H9 (cell line): ENCODE results near the gene GNGT2. TPM values are rescaled to one million over a fixed set of nuclear protein-coding genes. Genes with fewer than 3 reads are reported as not detected.

Source experiments
- DNase-seq: peaks from one replicate; pipeline ENCODE4 v3.0.0-alpha.2; 2017
- H2AFZ ChIP-seq: one replicate; pipeline ENCODE4 v1.6.1; 2013; ENCODE audit warnings: mild to moderate bottlenecking, low read length, control low read depth, moderate library complexity
- H2AK5ac ChIP-seq: 2 replicates; pipeline ENCODE4 v1.6.1; 2013; ENCODE audit warnings: low read length, control low read depth, mixed read lengths; ENCODE audit not compliant: insufficient read length
- H2BK120ac ChIP-seq: one replicate; pipeline ENCODE4 v1.6.1; 2013; ENCODE audit warnings: low read depth, mild to moderate bottlenecking, low read length, control low read depth, inconsistent platforms; ENCODE audit not compliant: poor library complexity, severe bottlenecking
- H2BK12ac ChIP-seq: 2 replicates; pipeline ENCODE4 v1.6.1; 2013; ENCODE audit warnings: low read length, control low read depth, mixed read lengths, low read depth; ENCODE audit not compliant: insufficient read length
- H2BK15ac ChIP-seq: 2 replicates; pipeline ENCODE4 v1.6.1; 2013; ENCODE audit warnings: low read depth, low read length, control low read depth
- H2BK20ac ChIP-seq: one replicate; pipeline ENCODE4 v1.6.1; 2013; ENCODE audit warnings: low read depth, mild to moderate bottlenecking, low read length, control low read depth, inconsistent platforms; ENCODE audit not compliant: poor library complexity, severe bottlenecking
- H2BK5ac ChIP-seq: 2 replicates; pipeline ENCODE4 v1.6.1; 2013; ENCODE audit warnings: low read length, control low read depth, mixed read lengths; ENCODE audit not compliant: insufficient read length
- H3K14ac ChIP-seq: 2 replicates; pipeline ENCODE4 v1.6.1; 2013; ENCODE audit warnings: low read length, control low read depth; ENCODE audit not compliant: insufficient read depth
- H3K18ac ChIP-seq: 2 replicates; pipeline ENCODE4 v1.6.1; 2013; ENCODE audit warnings: low read depth, mild to moderate bottlenecking, mixed read lengths, low read length, control low read depth; ENCODE audit not compliant: insufficient read length
- H3K23ac ChIP-seq: 2 replicates; pipeline ENCODE4 v1.6.1; 2013; ENCODE audit warnings: low read length, control low read depth, mixed read lengths, low read depth; ENCODE audit not compliant: insufficient read length
- H3K23me2 ChIP-seq: 2 replicates; pipeline ENCODE4 v1.6.1; 2013; ENCODE audit warnings: low read depth, mild to moderate bottlenecking, mixed read lengths, low read length, control low read depth; ENCODE audit not compliant: insufficient read length, poor library complexity, severe bottlenecking
- H3K27ac ChIP-seq: 2 replicates; pipeline ENCODE4 v1.5.1; 2013; ENCODE audit warnings: low read length, control low read depth, mixed read lengths, low read depth; ENCODE audit not compliant: insufficient read length
- H3K27me3 ChIP-seq: 2 replicates; pipeline ENCODE4 v1.6.1; 2013; ENCODE audit warnings: low read length, control low read depth, inconsistent platforms; ENCODE audit not compliant: insufficient read depth
- H3K4ac ChIP-seq: 2 replicates; pipeline ENCODE4 v1.6.1; 2013; ENCODE audit warnings: low read depth, mild to moderate bottlenecking, control low read depth, inconsistent platforms, low read length, moderate library complexity
- H3K4me1 ChIP-seq: 2 replicates; pipeline ENCODE4 v1.6.1; 2013; ENCODE audit warnings: low read length, control low read depth, inconsistent platforms; ENCODE audit not compliant: insufficient read depth
- H3K4me2 ChIP-seq: 2 replicates; pipeline ENCODE4 v1.6.1; 2013; ENCODE audit warnings: low read length, control low read depth, mixed read lengths; ENCODE audit not compliant: insufficient read length, insufficient read depth
- H3K56ac ChIP-seq: 2 replicates; pipeline ENCODE4 v1.6.1; 2013; ENCODE audit warnings: low read depth, mild to moderate bottlenecking, mixed read lengths, low read length, control low read depth; ENCODE audit not compliant: insufficient read length
- H3K79me1 ChIP-seq: 2 replicates; pipeline ENCODE4 v1.6.1; 2013; ENCODE audit warnings: low read depth, mild to moderate bottlenecking, moderate library complexity, low read length, control low read depth, inconsistent platforms; ENCODE audit not compliant: insufficient read depth, poor library complexity, severe bottlenecking
- H3K79me2 ChIP-seq: 2 replicates; pipeline ENCODE4 v1.6.1; 2013; ENCODE audit warnings: low read length, control low read depth, inconsistent platforms; ENCODE audit not compliant: insufficient read depth
- H3K9ac ChIP-seq: 2 replicates; pipeline ENCODE4 v1.6.1; 2013; ENCODE audit warnings: low read length, control low read depth, mixed read lengths; ENCODE audit not compliant: insufficient read length; ENCODE audit errors: extremely low read depth
- H3K9me3 ChIP-seq: one replicate; pipeline ENCODE4 v1.6.1; 2013; ENCODE audit warnings: low read depth, low read length, inconsistent platforms; ENCODE audit not compliant: control insufficient read depth
- H3T11ph ChIP-seq: one replicate; pipeline ENCODE4 v1.6.1; 2013; ENCODE audit warnings: mild to moderate bottlenecking, low read length, control low read depth, inconsistent platforms
- H4K20me1 ChIP-seq: one replicate; pipeline ENCODE4 v1.6.1; 2013; ENCODE audit not compliant: control insufficient read depth, insufficient read length, insufficient read depth
- H4K5ac ChIP-seq: 2 replicates; pipeline ENCODE4 v1.6.1; 2013; ENCODE audit warnings: low read depth, mild to moderate bottlenecking, mixed read lengths, low read length, control low read depth; ENCODE audit not compliant: insufficient read length
- H4K8ac ChIP-seq: replicated peaks from 2 replicates; pipeline ENCODE4 v1.6.1; 2013; ENCODE audit warnings: low read length, control low read depth, mixed read lengths, low read depth; ENCODE audit not compliant: insufficient read length
- H4K91ac ChIP-seq: 2 replicates; pipeline ENCODE4 v1.6.1; 2013; ENCODE audit warnings: low read depth, mild to moderate bottlenecking, moderate library complexity, mixed read lengths, low read length, control low read depth; ENCODE audit not compliant: insufficient read length
- H3K27ac Mint-ChIP-seq, 3 experiments: 2 replicates in 2 of 3; 3 replicates in 1 of 3; pipeline ENCODE4 v1.8.0; 2020 to 2021; ENCODE audit warnings: mixed read lengths in 3 of 3, mild to moderate bottlenecking in 1 of 3, moderate library complexity in 1 of 3
- H3K27me3 Mint-ChIP-seq: 2 replicates; pipeline ENCODE4 v1.8.0; 2021; ENCODE audit warnings: low read depth, mild to moderate bottlenecking, moderate library complexity, mixed read lengths
- H3K36me3 Mint-ChIP-seq, 3 experiments: 2 replicates in 2 of 3; 3 replicates in 1 of 3; pipeline ENCODE4 v1.8.0; 2020 to 2021; ENCODE audit warnings: low read depth in 3 of 3, mixed read lengths in 3 of 3; ENCODE audit not compliant: insufficient read depth in 1 of 3
- H3K4me1 Mint-ChIP-seq, 2 experiments: 2 replicates each; pipeline ENCODE4 v1.8.0; 2020; ENCODE audit warnings: mixed read lengths in 2 of 2
- H3K4me3 Mint-ChIP-seq, 2 experiments: 2 replicates in 1 of 2; 3 replicates in 1 of 2; pipeline ENCODE4 v1.8.0; 2020 to 2021; ENCODE audit warnings: mild to moderate bottlenecking in 2 of 2, mixed read lengths in 2 of 2, moderate library complexity in 1 of 2
- H3K9me3 Mint-ChIP-seq, 2 experiments: 2 replicates in 1 of 2; 3 replicates in 1 of 2; pipeline ENCODE4 v1.8.0; 2020; ENCODE audit warnings: mild to moderate bottlenecking in 2 of 2, mixed read lengths in 2 of 2, moderate library complexity in 1 of 2
- CTCF ChIP-seq: fragments of 200-600 bp; sonication (generic); conservative IDR thresholded peaks from 3 replicates; pipeline ENCODE4 v1.8.0; 2021; ENCODE audit warnings: antibody characterized with exemption, mild to moderate bottlenecking
- WGBS: extraction: QIAGEN DNeasy Blood & Tissue Kit; methylation state at CpG from one replicate; pipeline ENCODE4 v1.1.7; 2013; ENCODE audit warnings: missing lambda C conversion rate, low lambda C conversion rate, mixed read lengths; ENCODE audit not compliant: insufficient read length; ENCODE audit errors: extremely low coverage; 5-methylcytosine and 5-hydroxymethylcytosine counted together
- total RNA-seq: library from RNA; stranded (reverse); gene quantifications from 2 replicates; pipeline ENCODE4 v1.2.1, GENCODE V29; 2021

GNGT2 gene
- total RNA-seq, 1 experiment from 2014 or later, result 0.42 TPM

GRCh38 chr17:49255125-49255524 lies 44.8 kb upstream of the GNGT2 start:
- Histone ChIP-seq H3K4ac (no peak overlapping the region), H4K8ac (no peak overlapping the region), H4K5ac (no peak overlapping the region), H4K20me1 (no peaks in the 10 kb centered on the region), H3K18ac (no peak overlapping the region), H3K9ac (no peak overlapping the region), H3K23me2 (no peaks in the 10 kb centered on the region), H2AK5ac (no peak overlapping the region), H3K79me1 (no peaks in the 10 kb centered on the region), H2BK5ac (no peak overlapping the region), H3T11ph (no peak overlapping the region), H3K9me3 (no peaks in the 10 kb centered on the region), H3K23ac (no peak overlapping the region), H3K4me2 (no peak overlapping the region), H4K91ac (no peak overlapping the region), H3K56ac (no peak overlapping the region), H3K14ac (no peak overlapping the region), H3K27me3 (no peaks in the 10 kb centered on the region), H2BK120ac (no peak overlapping the region), H3K4me1 (no peaks in the 10 kb centered on the region), H2AFZ (no peak overlapping the region), H3K79me2 (no peaks in the 10 kb centered on the region), H2BK15ac (no peak overlapping the region), H2BK20ac (no peak overlapping the region), H3K27ac (no peak overlapping the region), H2BK12ac (no peak overlapping the region)
- Mint-ChIP-seq H3K27me3 (peaks cover 13% of the 10 kb centered on the region), H3K27ac (no peak overlapping the region), H3K36me3 (no peaks in the 10 kb centered on the region), H3K9me3 (no peaks in the 10 kb centered on the region), H3K4me1 (peaks cover 2 to 4% of the 10 kb centered on the region in 2 experiments; a peak in 1 of 4 replicates), H3K4me3 (no peak overlapping the region)
- TF ChIP-seq CTCF, result no peak
- DNase-seq, result no peak
- WGBS, result no CpG with 5 or more reads among the region's 5 CpGs
